HG03064 (cell line): ENCODE measurements around the gene TNFRSF11A.

Experiments used
- ATAC-seq: cut with Tn5 transposase; IDR thresholded peaks from one replicate; pipeline ENCODE4 v1.9.1; 2021; ENCODE audit warnings: low read depth; ENCODE audit not compliant: unreplicated experiment

Gene TNFRSF11A

GRCh38 chr18:62341473-62341872, 16.4 kb downstream of the TNFRSF11A start:
- ATAC-seq = no peak

GRCh38 chr18:62342884-62343283, 17.8 kb downstream of the TNFRSF11A start:
- ATAC-seq = no peak

GRCh38 chr18:62343316-62343715, 18.2 kb downstream of the TNFRSF11A start:
- no peak for ATAC-seq

GRCh38 chr18:62345909-62346308, 20.8 kb downstream of the TNFRSF11A start:
- no peak for ATAC-seq

GRCh38 chr18:62346333-62347088, 21.4 kb downstream of the TNFRSF11A start:
- ATAC-seq = no peak

- no peak for ATAC-seq
Measured at GRCh38 chr18:62347089-62347506, 22.0 kb downstream of the TNFRSF11A start.

GRCh38 chr18:62348474-62348873, 23.4 kb downstream of the TNFRSF11A start:
- no peak for ATAC-seq

GRCh38 chr18:62353170-62353569, 28.1 kb downstream of the TNFRSF11A start:
- ATAC-seq = no peak

- ATAC-seq = no peak
Measured at GRCh38 chr18:62354151-62354550, 29.0 kb downstream of the TNFRSF11A start.

GRCh38 chr18:62357079-62357719, 32.1 kb downstream of the TNFRSF11A start:
- ATAC-seq = no peak

- no peak for ATAC-seq
Measured at GRCh38 chr18:62360805-62361204, 35.7 kb downstream of the TNFRSF11A start.

- ATAC-seq = no peak
Measured at GRCh38 chr18:62361288-62361687, 36.2 kb downstream of the TNFRSF11A start.

- no peak for ATAC-seq
Measured at GRCh38 chr18:62364558-62364957, 39.4 kb downstream of the TNFRSF11A start.

GRCh38 chr18:62365420-62365819, 40.3 kb downstream of the TNFRSF11A start:
- no peak for ATAC-seq

GRCh38 chr18:62366992-62367391, 41.9 kb downstream of the TNFRSF11A start:
- no peak for ATAC-seq

- ATAC-seq = no peak
Measured at GRCh38 chr18:62368100-62368499, 43.0 kb downstream of the TNFRSF11A start.

GRCh38 chr18:62369129-62369644, 44.1 kb downstream of the TNFRSF11A start:
- ATAC-seq = no peak

GRCh38 chr18:62370366-62370765, 45.3 kb downstream of the TNFRSF11A start:
- no peak for ATAC-seq

- ATAC-seq = no peak
Measured at GRCh38 chr18:62371436-62371835, 46.3 kb downstream of the TNFRSF11A start.

- no peak for ATAC-seq
Measured at GRCh38 chr18:62372156-62372555, 47.0 kb downstream of the TNFRSF11A start.

GRCh38 chr18:62372882-62373281, 47.8 kb downstream of the TNFRSF11A start:
- no peak for ATAC-seq

- no peak for ATAC-seq
Measured at GRCh38 chr18:62374410-62374965, 49.4 kb downstream of the TNFRSF11A start.
